Colonic mucosa (tissue), 4 donors: ENCODE measurements around the gene AOPEP. TPM values are rescaled to one million over a fixed set of nuclear protein-coding genes. Genes with fewer than 3 reads are reported as not detected.

Experiments
- DNase-seq: peaks from one replicate; pipeline ENCODE4 v3.0.0-alpha.2; 2020
- H3K27ac ChIP-seq: fragments of 200-600 bp; one replicate; pipeline ENCODE4 v1.8.0; 2021
- H3K27me3 ChIP-seq: fragments of 200-600 bp; one replicate; pipeline ENCODE4 v1.8.0; 2021
- H3K36me3 ChIP-seq: fragments of 200-600 bp; one replicate; pipeline ENCODE4 v1.8.0; 2021
- H3K4me1 ChIP-seq: fragments of 200-600 bp; one replicate; pipeline ENCODE4 v1.8.0; 2021; ENCODE audit warnings: mild to moderate bottlenecking
- H3K4me3 ChIP-seq: fragments of 200-600 bp; one replicate; pipeline ENCODE4 v1.8.0; 2021
- H3K9ac ChIP-seq, 2 donors: one replicate each; pipeline ENCODE4 v1.7.0; 2013; ENCODE audit warnings: control low read depth in 2 of 2, low read depth in 2 of 2, low read length in 2 of 2
- H3K9me3 ChIP-seq: fragments of 200-600 bp; one replicate; pipeline ENCODE4 v1.8.0; 2021
- intact Hi-C: fragments of 100-400 bp; cut with DNase I; formaldehyde crosslinking; loops from one replicate; pipeline ENCODE4 v1.14.1; 2022
- total RNA-seq, 2 donors: library from RNA; stranded (reverse); fragmentation: NEBNext Ultra II Directional in 1 of 2; extraction: Animal tissue kit (Norgen Biotek cat#: 25700) in 1 of 2; gene quantifications; one replicate each; pipeline ENCODE4 v1.2.1, GENCODE V29; 2021
- TF ChIP-seq, protein P1 (sequence below): fragments of 200-600 bp; IDR thresholded peaks from one replicate; pipeline ENCODE4 v1.8.0; 2022; ENCODE audit warnings: antibody characterized with exemption, mild to moderate bottlenecking
- donor health status: healthy.
- donor health status: DM: no; HTN: no; CAD: no.
- donor health status: DM: no; HTN: no; CAD: no.

AOPEP gene
- total RNA-seq, 2 donors from 2014 or later = 38.4 to 43.2 TPM

DNA sequence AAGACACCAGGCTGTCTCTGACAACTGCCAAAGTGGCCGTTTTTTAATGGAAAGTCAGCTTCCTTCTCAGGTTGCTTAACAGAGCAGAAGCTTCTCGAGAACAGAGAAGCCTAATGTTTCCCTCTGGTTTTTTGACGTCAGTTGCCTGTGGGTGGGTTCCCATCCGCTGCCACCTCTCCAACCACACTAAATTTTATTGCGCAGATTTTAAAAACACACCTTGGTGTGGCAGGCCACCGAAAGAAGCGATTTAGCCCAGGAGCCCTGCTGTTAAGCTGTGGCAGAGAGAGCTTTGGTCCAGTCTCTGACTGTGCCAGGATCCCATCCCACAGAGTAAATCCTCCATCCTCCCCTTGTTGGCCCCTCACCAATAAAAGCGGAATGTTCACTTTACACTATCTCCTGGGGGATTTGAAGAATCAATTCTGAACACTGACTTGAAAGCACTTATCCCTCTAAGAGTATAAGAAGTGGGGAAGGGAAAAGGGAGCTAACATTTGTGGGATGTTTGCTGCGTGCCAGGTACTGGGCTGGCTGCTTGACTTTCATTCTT, 181.6 kb downstream of the AOPEP start:
- H3K4me3 ChIP-seq = no peak overlapping the region
- no peaks in the 10 kb centered on the region for H3K27me3 ChIP-seq
- TF ChIP-seq, protein P1, sequence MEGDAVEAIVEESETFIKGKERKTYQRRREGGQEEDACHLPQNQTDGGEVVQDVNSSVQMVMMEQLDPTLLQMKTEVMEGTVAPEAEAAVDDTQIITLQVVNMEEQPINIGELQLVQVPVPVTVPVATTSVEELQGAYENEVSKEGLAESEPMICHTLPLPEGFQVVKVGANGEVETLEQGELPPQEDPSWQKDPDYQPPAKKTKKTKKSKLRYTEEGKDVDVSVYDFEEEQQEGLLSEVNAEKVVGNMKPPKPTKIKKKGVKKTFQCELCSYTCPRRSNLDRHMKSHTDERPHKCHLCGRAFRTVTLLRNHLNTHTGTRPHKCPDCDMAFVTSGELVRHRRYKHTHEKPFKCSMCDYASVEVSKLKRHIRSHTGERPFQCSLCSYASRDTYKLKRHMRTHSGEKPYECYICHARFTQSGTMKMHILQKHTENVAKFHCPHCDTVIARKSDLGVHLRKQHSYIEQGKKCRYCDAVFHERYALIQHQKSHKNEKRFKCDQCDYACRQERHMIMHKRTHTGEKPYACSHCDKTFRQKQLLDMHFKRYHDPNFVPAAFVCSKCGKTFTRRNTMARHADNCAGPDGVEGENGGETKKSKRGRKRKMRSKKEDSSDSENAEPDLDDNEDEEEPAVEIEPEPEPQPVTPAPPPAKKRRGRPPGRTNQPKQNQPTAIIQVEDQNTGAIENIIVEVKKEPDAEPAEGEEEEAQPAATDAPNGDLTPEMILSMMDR = no peak
- no peaks in the 10 kb centered on the region for H3K36me3 ChIP-seq
- H3K9me3 ChIP-seq = no peaks in the 10 kb centered on the region
- intact Hi-C loops = no loop called here
- no peak for DNase-seq
- no peak overlapping the region for H3K9ac ChIP-seq
- H3K4me1 ChIP-seq = no peaks in the 10 kb centered on the region
- no peak overlapping the region for H3K27ac ChIP-seq

DNA sequence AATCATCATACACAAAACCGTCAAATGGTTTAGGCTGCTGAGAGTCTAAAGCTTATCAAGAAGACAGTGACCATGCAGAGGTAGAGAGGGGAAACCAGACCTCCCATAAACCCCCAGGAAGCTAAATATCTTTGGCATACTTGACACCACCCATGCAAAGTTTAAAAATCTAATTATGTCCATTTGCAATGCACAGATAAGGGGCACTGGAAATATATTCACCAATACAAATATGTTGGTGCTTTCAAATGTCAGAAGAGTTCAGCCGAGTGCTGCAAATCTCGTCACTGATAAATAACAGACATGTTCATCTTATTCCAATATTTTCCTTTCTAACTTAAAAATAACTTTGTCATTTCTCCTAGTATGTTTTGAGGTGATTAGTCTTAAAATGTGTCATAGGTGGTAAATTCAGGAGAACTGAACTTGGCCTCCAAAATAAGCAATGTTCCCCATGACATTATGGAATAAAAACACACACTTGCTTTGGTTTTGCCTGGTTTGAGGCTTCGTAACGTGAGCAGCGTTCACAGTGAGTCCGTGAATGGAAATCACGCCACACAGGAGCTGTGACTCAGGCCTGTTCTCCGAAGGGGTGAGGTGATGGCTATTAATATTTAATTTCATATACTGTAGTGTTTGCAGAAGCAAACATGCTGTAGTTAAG, 182.2 kb downstream of the AOPEP start:
- Histone ChIP-seq H3K27ac (no peak overlapping the region), H3K36me3 (no peaks in the 10 kb centered on the region), H3K4me1 (peaks cover 2% of the 10 kb centered on the region), H3K27me3 (no peaks in the 10 kb centered on the region), H3K4me3 (no peak overlapping the region), H3K9me3 (no peaks in the 10 kb centered on the region), H3K9ac (no peak overlapping the region)
- no peak for DNase-seq
- intact Hi-C loops = no loop called here
- TF ChIP-seq, protein P1 = no peak

DNA sequence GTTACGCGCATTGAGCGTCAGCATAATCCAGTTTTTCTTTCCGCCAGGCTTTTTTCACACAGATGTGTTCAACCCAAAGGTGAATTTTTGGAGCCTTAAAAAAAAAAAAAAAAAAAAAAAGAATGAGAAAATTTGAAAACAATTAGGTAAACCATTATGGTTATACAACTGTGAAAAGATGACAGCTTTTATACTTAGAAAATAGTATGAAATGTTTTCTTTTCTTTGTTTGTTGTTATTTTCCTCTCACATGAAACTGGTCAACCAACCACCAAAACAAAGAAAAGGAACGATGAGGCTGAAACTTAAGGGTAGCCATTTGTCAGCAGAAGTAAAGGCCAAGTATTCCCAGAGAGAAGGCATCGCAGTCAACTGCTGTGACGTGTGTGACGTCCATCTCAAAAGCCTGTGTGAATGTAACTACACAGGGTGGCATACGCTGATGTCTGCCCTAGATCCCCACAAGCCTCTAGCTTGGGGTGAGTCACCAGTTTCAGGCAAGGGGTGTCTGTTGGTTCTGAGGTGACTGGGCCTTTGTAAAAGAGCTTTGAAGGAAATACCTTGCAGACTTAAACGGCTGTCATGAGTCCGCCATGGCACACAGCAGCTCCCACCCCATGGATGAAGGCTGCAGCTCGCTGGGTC, 182.9 kb downstream of the AOPEP start:
- TF ChIP-seq, protein P1 = no peak
- H3K9ac ChIP-seq = no peak overlapping the region
- intact Hi-C loops = no loop called here
- peaks cover 7% of the 10 kb centered on the region for H3K4me1 ChIP-seq
- no peaks in the 10 kb centered on the region for H3K36me3 ChIP-seq
- H3K4me3 ChIP-seq = no peak overlapping the region
- DNase-seq = no peak
- H3K27ac ChIP-seq = no peak overlapping the region
- no peaks in the 10 kb centered on the region for H3K9me3 ChIP-seq
- no peaks in the 10 kb centered on the region for H3K27me3 ChIP-seq

DNA sequence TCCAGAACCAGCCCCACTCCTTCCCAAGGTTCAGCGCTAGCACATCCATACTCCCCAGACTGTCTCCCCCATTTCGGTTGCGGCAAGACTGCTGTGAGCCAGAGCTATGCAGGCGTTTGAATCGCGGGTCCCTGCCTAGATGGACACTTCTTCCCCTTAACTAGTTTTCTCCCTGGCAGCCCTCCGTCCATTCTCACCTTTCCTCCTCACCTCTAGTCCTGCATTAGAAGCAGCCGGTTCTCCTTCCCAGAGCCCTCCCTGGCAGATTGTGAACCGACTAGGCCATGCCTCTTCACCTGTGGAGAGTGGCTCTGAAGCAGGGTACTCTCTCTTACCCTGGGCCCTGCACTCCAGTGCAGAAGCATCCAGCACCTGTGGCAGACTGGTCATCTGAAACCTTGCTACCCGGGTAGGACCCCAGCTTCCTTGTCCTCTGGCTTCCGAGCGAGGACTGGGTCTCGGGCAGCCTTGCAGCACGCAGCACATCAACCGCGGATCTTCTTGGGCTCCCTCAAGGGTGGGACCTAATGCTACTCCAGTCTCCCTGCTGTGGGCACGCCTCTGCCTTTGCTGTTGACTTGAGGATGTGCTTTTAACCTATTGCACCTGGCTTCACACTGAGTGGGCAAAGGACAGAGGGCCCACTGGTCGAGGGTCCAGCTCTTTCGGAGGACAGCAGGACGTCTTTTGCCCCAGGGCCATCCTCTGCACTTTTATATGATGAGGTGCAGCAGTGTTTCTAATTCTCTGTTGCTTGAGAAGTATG, 183.6 kb downstream of the AOPEP start:
- DNase-seq = no peak
- Histone ChIP-seq H3K27ac (no peak overlapping the region), H3K27me3 (no peaks in the 10 kb centered on the region), H3K9ac (no peak overlapping the region), H3K4me1 (peaks cover 7% of the 10 kb centered on the region), H3K9me3 (no peaks in the 10 kb centered on the region), H3K4me3 (no peak overlapping the region), H3K36me3 (no peaks in the 10 kb centered on the region)
- intact Hi-C loops = loop anchor here (10.0 kb wide), 1 partner anchor 105 kb away; no protein-coding TSS in a partner anchor
- TF ChIP-seq, protein P1 = no peak

DNA sequence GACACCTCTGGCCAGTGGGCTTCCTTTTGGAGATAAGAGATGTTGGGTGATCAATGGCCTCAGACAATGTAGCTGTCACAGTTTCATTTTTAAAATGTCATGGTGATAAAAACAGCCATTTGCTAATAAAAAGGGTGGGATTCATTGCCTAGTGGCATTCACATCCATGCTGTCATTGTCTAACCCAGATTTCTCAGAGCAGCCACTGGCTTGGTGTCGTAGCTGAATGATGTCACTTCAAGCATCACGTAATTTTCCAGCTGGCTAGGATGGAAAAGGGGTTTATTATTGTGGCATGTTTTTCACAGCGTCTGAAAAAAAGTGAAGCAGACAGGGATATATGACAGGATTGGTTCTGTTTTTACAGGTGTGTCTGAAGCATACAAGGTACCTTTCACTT, 184.7 kb downstream of the AOPEP start:
- TF ChIP-seq, protein P1 = no peak
- H3K27me3 ChIP-seq = no peaks in the 10 kb centered on the region
- no peaks in the 10 kb centered on the region for H3K36me3 ChIP-seq
- intact Hi-C loops = loop anchor here (10.0 kb wide), 1 partner anchor 106 kb away; no protein-coding TSS in a partner anchor
- no peak overlapping the region for H3K4me3 ChIP-seq
- H3K9me3 ChIP-seq = no peaks in the 10 kb centered on the region
- no peak overlapping the region for H3K9ac ChIP-seq
- H3K4me1 ChIP-seq = peaks cover 7% of the 10 kb centered on the region
- DNase-seq = no peak
- H3K27ac ChIP-seq = no peak overlapping the region
